Measurements from ENCODE around the gene SPR.

The SPR gene

GRCh38 chr2:72887032-72887739 lies at the start of gene SPR:
Gene SPR, plus strand, starts transcription at chr2:72887408. Its CDS starts 25 bp downstream, at chr2:72887433.
- peak; percentile 94 for DNase-seq (ENCODE audit: low spot score)

- DNase-seq (ENCODE audit: low spot score): no peak
Measured at GRCh38 chr2:72840066-72840465, 47.1 kb upstream of the SPR start.

GRCh38 chr2:72841462-72842125 lies 45.6 kb upstream of the SPR start:
- no peak for DNase-seq (ENCODE audit: low spot score)

- DNase-seq (ENCODE audit: low spot score): no peak
Measured at GRCh38 chr2:72843301-72843700, 43.9 kb upstream of the SPR start.

- no peak for DNase-seq (ENCODE audit: low spot score)
Measured at GRCh38 chr2:72846171-72847095, 40.8 kb upstream of the SPR start.

- no peak for DNase-seq (ENCODE audit: low spot score)
Measured at GRCh38 chr2:72847534-72848315, 39.5 kb upstream of the SPR start.

- no peak for DNase-seq (ENCODE audit: low spot score)
Measured at GRCh38 chr2:72848436-72849137, 38.6 kb upstream of the SPR start.

- no peak for DNase-seq (ENCODE audit: low spot score)
Measured at GRCh38 chr2:72849138-72849462, 38.1 kb upstream of the SPR start.

GRCh38 chr2:72851333-72851732 lies 35.9 kb upstream of the SPR start:
- DNase-seq (ENCODE audit: low spot score): no peak

- DNase-seq (ENCODE audit: low spot score): peak; percentile 62
Measured at GRCh38 chr2:72859831-72860262, 27.4 kb upstream of the SPR start.

- DNase-seq (ENCODE audit: low spot score): peak; percentile 97
Measured at GRCh38 chr2:72862239-72862988, 24.8 kb upstream of the SPR start.

GRCh38 chr2:72863046-72863445 lies 24.2 kb upstream of the SPR start:
- DNase-seq (ENCODE audit: low spot score): no peak

- DNase-seq (ENCODE audit: low spot score): no peak
Measured at GRCh38 chr2:72864500-72864899, 22.7 kb upstream of the SPR start.

GRCh38 chr2:72871060-72871459 lies 16.1 kb upstream of the SPR start:
- DNase-seq (ENCODE audit: low spot score): no peak

- DNase-seq (ENCODE audit: low spot score): no peak
Measured at GRCh38 chr2:72871880-72872279, 15.3 kb upstream of the SPR start.

- peak; percentile 63 for DNase-seq (ENCODE audit: low spot score)
Measured at GRCh38 chr2:72883356-72883962, 3.7 kb upstream of the SPR start.

- no peak for DNase-seq (ENCODE audit: low spot score)
Measured at GRCh38 chr2:72886505-72887031, 640 bp upstream of the SPR start.

GRCh38 chr2:72887740-72888437 lies 681 bp downstream of the SPR start:
- DNase-seq (ENCODE audit: low spot score): peak; percentile 92

Data from GM03348 (cell line).